AG04449 (cell line): ENCODE measurements around the gene CEACAM19.
"Not testable (repeated sequence)": the region's sequence is repeated elsewhere in the genome, so short reads cannot be mapped to it uniquely, and the experiment has no call there.

ENCODE experiments used
- CTCF ChIA-PET: fragments of 350-600 bp; formaldehyde crosslinking; extraction: SDS; loops from one replicate; lab custom pipeline; 2021; ENCODE audit warnings: antibody characterized with exemption; lab: Yijun Ruan, JAX
- POLR2A ChIA-PET: fragments of 400-600, 350-600 bp; formaldehyde crosslinking; extraction: SDS; loops from one replicate; lab custom pipeline; 2020; ENCODE audit warnings: antibody characterized with exemption, inconsistent platforms; lab: Yijun Ruan, JAX
- DNase-seq: peaks from one replicate; pipeline ENCODE4 v3.0.0-alpha.2; 2010; ENCODE audit warnings: low read depth, low spot score
- H3K4me3 ChIP-seq: 2 replicates; pipeline ENCODE4 v1.5.1; 2011; ENCODE audit warnings: low read depth, mild to moderate bottlenecking, control low read depth, low read length
- CTCF ChIP-seq: IDR thresholded peaks from one replicate; pipeline ENCODE4 v1.5.1; 2011; ENCODE audit warnings: mild to moderate bottlenecking, moderate library complexity, low read length, control low read depth, inconsistent platforms; ENCODE audit not compliant: insufficient read depth; ENCODE audit errors: missing control alignments

CEACAM19 gene

GRCh38 chr19:44671400-44671799 lies at the start of gene CEACAM19:
Gene CEACAM19 (plus strand): TSS chr19:44671482. CDS start chr19:44671932, 450 bp downstream.
- DNase-seq, result no peak
- CTCF ChIA-PET, result interaction anchor here (1.1 to 1.3 kb wide), 2 partner anchors 11 to 113 kb away, joined by 3 read pairs; no protein-coding TSS in a partner anchor
- TF ChIP-seq CTCF, result no peak
- POLR2A ChIA-PET, result no interaction called here
- H3K4me3 ChIP-seq, result no peak within 1 kb of the TSS

- ChIA-PET CTCF (interaction anchor here (1.0 kb wide), 1 partner anchor 35 kb away, joined by 4 read pairs; no protein-coding TSS in a partner anchor), POLR2A (no interaction called here)
- DNase-seq, result no peak
- no peak for TF ChIP-seq CTCF
- no peak overlapping the region for H3K4me3 ChIP-seq
Observed at GRCh38 chr19:44623080-44623479, 48.2 kb upstream of the CEACAM19 start.

GRCh38 chr19:44623626-44624025 lies 47.7 kb upstream of the CEACAM19 start:
- CTCF ChIA-PET, result interaction anchor here (1.0 kb wide), 1 partner anchor 35 kb away, joined by 4 read pairs; no protein-coding TSS in a partner anchor
- POLR2A ChIA-PET, result no interaction called here

GRCh38 chr19:44624840-44625354 lies 46.4 kb upstream of the CEACAM19 start:
- H3K4me3 ChIP-seq, result no peak overlapping the region
- CTCF ChIA-PET, result interaction anchor here (0.9 to 3.0 kb wide), 5 partner anchors 8 to 159 kb away, joined by 3 to 12 read pairs (median 5); no protein-coding TSS in a partner anchor
- TF ChIP-seq CTCF, result no peak
- DNase-seq, result no peak
- POLR2A ChIA-PET, result no interaction called here

More at GRCh38 chr19:44623626-44624025, 47.7 kb upstream of the CEACAM19 start:
- H3K4me3 ChIP-seq, result no peak overlapping the region
- DNase-seq, result no peak
- TF ChIP-seq CTCF, result no peak

GRCh38 chr19:44625637-44626036 lies 45.6 kb upstream of the CEACAM19 start:
- not testable (repeated sequence) for DNase-seq, H3K4me3 ChIP-seq
- ChIA-PET CTCF (interaction anchor here (1.4 to 3.0 kb wide), 6 partner anchors 9 to 158 kb away, joined by 3 to 12 read pairs (median 6); no protein-coding TSS in a partner anchor), POLR2A (interaction anchor here (0.6 to 1.9 kb wide), 7 partner anchors 10 to 60 kb away, joined by 3 to 12 read pairs (median 5); partner anchors contain the start of gene PVR)

GRCh38 chr19:44626048-44626624 lies 45.1 kb upstream of the CEACAM19 start:
- ChIA-PET POLR2A (interaction anchor here (0.6 to 1.9 kb wide), 7 partner anchors 10 to 59 kb away, joined by 3 to 12 read pairs (median 5); partner anchors contain the start of gene PVR), CTCF (interaction anchor here (0.9 to 3.0 kb wide), 11 partner anchors 9 to 158 kb away, joined by 3 to 12 read pairs (median 4); no protein-coding TSS in a partner anchor)
- DNase-seq, result peak; percentile 89
- no peak overlapping the region; the same call in 1 of the 2 replicates for H3K4me3 ChIP-seq
- no peak for TF ChIP-seq CTCF
